GM12878 (cell line): Measurements from ENCODE around the gene PPP3CA. TPM values are rescaled to one million over a fixed set of nuclear protein-coding genes. Genes with fewer than 3 reads are reported as not detected.

Experiments used
- CHD1 ChIP-seq: IDR thresholded peaks from 2 replicates; pipeline ENCODE4 v1.6.1; 2012; ENCODE audit warnings: low read depth, low read length, improper control_type of control experiment
- DPF2 ChIP-seq: fragments of 450-650 bp; IDR thresholded peaks from 2 replicates; pipeline ENCODE4 v1.6.1; 2017; ENCODE audit warnings: mild to moderate bottlenecking
- HSF1 ChIP-seq: fragments of 150-350 bp; IDR thresholded peaks from 2 replicates; pipeline ENCODE4 v1.6.1; 2014; ENCODE audit warnings: mild to moderate bottlenecking, low read depth, low read length
- NR2C1 ChIP-seq: fragments of 450-650 bp; IDR thresholded peaks from 2 replicates; pipeline ENCODE4 v1.6.1; 2017; ENCODE audit warnings: antibody characterized with exemption, mild to moderate bottlenecking, moderate library complexity
- SKIL ChIP-seq: fragments of 450-650 bp; IDR thresholded peaks from 2 replicates; pipeline ENCODE4 v1.6.1; 2017; ENCODE audit warnings: mild to moderate bottlenecking, low read depth, inconsistent platforms; ENCODE audit not compliant: poor library complexity, severe bottlenecking
- SUZ12 ChIP-seq: fragments of 200-600 bp; sonication (generic); IDR thresholded peaks from one replicate; pipeline ENCODE4 v1.6.1; 2018; ENCODE audit warnings: antibody characterized with exemption, mild to moderate bottlenecking; ENCODE audit not compliant: unreplicated experiment
- ZNF622 ChIP-seq: fragments of 450-650 bp; IDR thresholded peaks from 2 replicates; pipeline ENCODE4 v1.6.1; 2017; ENCODE audit warnings: mild to moderate bottlenecking, inconsistent platforms
- polyA plus RNA-seq, 11 experiments: library from polyadenylated mRNA; depleted of rRNA in 4 of 11; unstranded in 6 of 11; stranded (reverse) in 5 of 11; fragments of >200 nt; fragmentation: Nextera tagmentation in 4 of 11; fragmentation: Illumina TruSeq in 1 of 11; extraction: Ambion mirVana in 4 of 11; extraction: Trizol in 1 of 11; gene quantifications; 1 replicate in 1 of 11; 2 replicates in 10 of 11; pipeline versions ENCODE4 v1.2.1 to v1.2.3, GENCODE V29; 2011 to 2016; ENCODE audit warnings: inconsistent platforms in 2 of 11, missing spikeins in 2 of 11, low read depth in 1 of 11
- total RNA-seq, 4 experiments: library from RNA; depleted of rRNA in 3 of 4; stranded (reverse); fragments of >200 nt in 3 of 4; fragmentation: Illumina TruSeq in 1 of 4; extraction: Trizol in 1 of 4; gene quantifications; 2 replicates each; pipeline versions ENCODE4 v1.2.1 to v1.2.3, GENCODE V29; 2013 to 2021
- TF ChIP-seq, protein P1 (sequence below): fragments of 450-650 bp; IDR thresholded peaks from 2 replicates; pipeline ENCODE4 v1.6.1; 2017; ENCODE audit warnings: mild to moderate bottlenecking, moderate library complexity
- TF ChIP-seq, protein P2 (sequence below): fragments of 450-650 bp; IDR thresholded peaks from 2 replicates; pipeline ENCODE4 v1.6.1; 2017; ENCODE audit warnings: borderline replicate concordance

Gene PPP3CA
- total and polyA plus RNA-seq, 10 of the 15 experiments (the other 5 are each of a cell fraction or from before 2014, with no cell fraction given), result 0.33 to 9.0 (median 1.0) TPM

DNA sequence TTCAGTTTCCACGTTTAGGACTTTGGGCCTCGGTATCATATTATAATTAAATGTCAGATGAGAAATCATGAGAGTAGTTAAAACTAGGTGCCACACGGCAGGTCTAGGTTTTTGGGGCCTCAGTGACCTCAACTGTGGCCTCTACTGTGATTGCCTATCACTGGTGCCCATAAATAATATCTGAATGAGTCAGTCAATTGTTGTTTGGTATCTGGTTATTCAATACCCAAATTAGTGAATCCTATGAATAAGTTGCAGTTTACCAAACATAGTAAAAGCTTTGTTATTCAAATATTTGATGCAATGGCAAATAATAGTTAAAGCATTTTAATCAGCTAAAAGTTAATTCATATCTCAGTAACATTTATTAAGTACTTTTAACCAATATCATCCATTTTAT lies 188.8 kb downstream of the PPP3CA start (continued):
- TF ChIP-seq, protein P1, sequence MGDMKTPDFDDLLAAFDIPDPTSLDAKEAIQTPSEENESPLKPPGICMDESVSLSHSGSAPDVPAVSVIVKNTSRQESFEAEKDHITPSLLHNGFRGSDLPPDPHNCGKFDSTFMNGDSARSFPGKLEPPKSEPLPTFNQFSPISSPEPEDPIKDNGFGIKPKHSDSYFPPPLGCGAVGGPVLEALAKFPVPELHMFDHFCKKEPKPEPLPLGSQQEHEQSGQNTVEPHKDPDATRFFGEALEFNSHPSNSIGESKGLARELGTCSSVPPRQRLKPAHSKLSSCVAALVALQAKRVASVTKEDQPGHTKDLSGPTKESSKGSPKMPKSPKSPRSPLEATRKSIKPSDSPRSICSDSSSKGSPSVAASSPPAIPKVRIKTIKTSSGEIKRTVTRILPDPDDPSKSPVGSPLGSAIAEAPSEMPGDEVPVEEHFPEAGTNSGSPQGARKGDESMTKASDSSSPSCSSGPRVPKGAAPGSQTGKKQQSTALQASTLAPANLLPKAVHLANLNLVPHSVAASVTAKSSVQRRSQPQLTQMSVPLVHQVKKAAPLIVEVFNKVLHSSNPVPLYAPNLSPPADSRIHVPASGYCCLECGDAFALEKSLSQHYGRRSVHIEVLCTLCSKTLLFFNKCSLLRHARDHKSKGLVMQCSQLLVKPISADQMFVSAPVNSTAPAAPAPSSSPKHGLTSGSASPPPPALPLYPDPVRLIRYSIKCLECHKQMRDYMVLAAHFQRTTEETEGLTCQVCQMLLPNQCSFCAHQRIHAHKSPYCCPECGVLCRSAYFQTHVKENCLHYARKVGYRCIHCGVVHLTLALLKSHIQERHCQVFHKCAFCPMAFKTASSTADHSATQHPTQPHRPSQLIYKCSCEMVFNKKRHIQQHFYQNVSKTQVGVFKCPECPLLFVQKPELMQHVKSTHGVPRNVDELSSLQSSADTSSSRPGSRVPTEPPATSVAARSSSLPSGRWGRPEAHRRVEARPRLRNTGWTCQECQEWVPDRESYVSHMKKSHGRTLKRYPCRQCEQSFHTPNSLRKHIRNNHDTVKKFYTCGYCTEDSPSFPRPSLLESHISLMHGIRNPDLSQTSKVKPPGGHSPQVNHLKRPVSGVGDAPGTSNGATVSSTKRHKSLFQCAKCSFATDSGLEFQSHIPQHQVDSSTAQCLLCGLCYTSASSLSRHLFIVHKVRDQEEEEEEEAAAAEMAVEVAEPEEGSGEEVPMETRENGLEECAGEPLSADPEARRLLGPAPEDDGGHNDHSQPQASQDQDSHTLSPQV, result no peak
- TF ChIP-seq HSF1 (no peak), ZNF622 (no peak), NR2C1 (no peak), CHD1 (no peak), SUZ12 (no peak), SKIL (no peak), DPF2 (no peak)
- TF ChIP-seq, protein P2, sequence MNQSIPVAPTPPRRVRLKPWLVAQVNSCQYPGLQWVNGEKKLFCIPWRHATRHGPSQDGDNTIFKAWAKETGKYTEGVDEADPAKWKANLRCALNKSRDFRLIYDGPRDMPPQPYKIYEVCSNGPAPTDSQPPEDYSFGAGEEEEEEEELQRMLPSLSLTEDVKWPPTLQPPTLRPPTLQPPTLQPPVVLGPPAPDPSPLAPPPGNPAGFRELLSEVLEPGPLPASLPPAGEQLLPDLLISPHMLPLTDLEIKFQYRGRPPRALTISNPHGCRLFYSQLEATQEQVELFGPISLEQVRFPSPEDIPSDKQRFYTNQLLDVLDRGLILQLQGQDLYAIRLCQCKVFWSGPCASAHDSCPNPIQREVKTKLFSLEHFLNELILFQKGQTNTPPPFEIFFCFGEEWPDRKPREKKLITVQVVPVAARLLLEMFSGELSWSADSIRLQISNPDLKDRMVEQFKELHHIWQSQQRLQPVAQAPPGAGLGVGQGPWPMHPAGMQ, result no peak
